Measurements from ENCODE around the gene TRAF5.
"Not testable (repeated sequence)": the region's sequence is repeated elsewhere in the genome, so short reads cannot be mapped to it uniquely, and the experiment has no call there.

The TRAF5 gene

GRCh38 chr1:211343607-211344006 lies 17.0 kb downstream of the TRAF5 start:
- in situ Hi-C loops (cut with MboI; ENCODE audit: low sequenced_read_pairs): no loop called here

DNA sequence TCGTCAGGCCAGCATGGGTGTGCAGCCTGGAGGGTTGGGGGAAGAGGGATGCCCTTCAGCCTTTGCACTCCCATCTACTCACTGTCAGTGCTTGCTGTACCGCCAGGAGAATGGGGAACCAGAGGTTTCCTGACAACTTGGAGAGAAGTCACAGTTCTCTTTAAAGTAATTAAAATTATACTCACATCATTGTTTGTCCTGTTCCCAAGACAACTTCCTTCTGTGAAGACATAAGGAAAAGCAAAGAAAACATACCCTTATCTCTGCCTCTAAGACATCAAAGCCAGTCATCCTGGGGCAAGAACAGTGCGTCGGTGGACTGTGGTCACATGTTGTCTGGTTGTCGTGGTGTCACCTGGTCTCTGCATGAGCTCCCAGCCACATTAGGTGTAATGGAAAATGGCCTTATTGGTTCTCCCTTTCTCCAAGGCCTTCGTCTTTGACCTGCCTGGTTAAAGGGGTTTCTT lies 17.6 kb downstream of the TRAF5 start:
- in situ Hi-C loops (cut with MboI; ENCODE audit: low sequenced_read_pairs): no loop called here

DNA sequence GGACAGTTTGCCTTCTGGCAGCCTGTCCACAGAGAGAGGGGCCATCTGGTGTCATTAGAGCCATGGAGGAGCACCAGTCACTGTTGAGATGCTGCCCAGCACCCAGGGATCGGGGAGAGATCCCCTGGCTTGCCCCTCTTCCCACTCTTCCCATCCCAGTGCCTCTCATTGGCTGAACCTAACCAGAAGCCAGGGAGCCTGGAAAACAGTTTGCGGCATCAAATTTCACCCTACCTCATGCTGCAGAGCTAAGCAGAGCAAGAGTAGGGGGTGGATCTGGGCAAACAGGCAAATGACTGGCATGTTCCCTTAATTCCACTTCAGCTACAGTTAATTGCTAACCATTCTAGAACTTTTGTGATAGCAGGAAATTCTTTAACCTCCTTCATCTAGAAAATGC lies 19.1 kb downstream of the TRAF5 start:
- in situ Hi-C loops (cut with MboI; ENCODE audit: low sequenced_read_pairs): no loop called here

- in situ Hi-C loops (cut with MboI; ENCODE audit: low sequenced_read_pairs): no loop called here
These were observed 20.6 kb downstream of the TRAF5 start for GRCh38 chr1:211347077-211347844.

DNA sequence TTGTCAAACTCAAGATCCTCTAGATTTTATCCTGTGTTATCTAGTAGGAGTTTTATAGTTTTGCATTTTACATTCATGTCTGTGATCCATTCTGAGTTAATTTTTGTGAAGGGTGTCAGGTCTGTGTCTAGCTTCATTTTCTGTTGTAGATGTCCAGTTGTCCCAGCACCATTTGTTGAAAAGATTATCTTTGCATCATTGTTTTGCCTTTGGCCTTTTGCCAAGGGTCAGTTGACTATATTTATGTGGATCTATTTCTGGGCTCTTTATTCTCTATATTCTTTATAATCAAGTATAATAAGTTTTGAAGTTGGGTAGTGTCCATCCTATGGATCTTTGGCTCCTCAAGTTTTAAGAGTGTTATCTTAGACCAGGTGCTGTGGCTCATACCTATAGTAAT lies 21.9 kb downstream of the TRAF5 start:
- in situ Hi-C loops (cut with MboI; ENCODE audit: low sequenced_read_pairs): no loop called here

DNA sequence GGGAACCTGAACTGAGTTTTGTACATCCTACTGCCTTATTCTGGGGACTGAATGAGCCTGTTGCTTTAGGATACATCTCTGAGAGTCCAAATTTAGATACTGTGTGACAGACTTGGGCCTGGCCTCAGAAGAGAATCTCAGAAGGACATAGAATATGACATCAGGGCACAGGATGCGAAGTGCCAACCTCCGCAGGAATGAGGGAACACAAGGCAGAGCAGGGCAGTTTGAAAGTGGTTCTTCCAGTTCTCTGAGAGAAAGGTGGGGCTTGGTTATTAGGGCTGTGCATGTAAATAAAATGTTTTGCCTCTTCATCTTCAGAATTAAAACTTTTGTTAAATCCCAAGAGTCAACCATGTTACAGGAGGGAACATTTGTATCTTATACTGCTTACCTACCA lies 23.1 kb downstream of the TRAF5 start:
- in situ Hi-C loops (cut with MboI; ENCODE audit: low sequenced_read_pairs): no loop called here

- in situ Hi-C loops (cut with MboI; ENCODE audit: low sequenced_read_pairs): not testable (repeated sequence)
These were observed 25.4 kb downstream of the TRAF5 start for GRCh38 chr1:211352055-211352454.

GRCh38 chr1:211352465-211352864 lies 25.8 kb downstream of the TRAF5 start:
- in situ Hi-C loops (cut with MboI; ENCODE audit: low sequenced_read_pairs): no loop called here

- in situ Hi-C loops (cut with MboI; ENCODE audit: low sequenced_read_pairs): no loop called here
These were observed 26.4 kb downstream of the TRAF5 start for GRCh38 chr1:211352985-211353515.

GRCh38 chr1:211353562-211354212 lies 27.1 kb downstream of the TRAF5 start:
- in situ Hi-C loops (cut with MboI; ENCODE audit: low sequenced_read_pairs): no loop called here

DNA sequence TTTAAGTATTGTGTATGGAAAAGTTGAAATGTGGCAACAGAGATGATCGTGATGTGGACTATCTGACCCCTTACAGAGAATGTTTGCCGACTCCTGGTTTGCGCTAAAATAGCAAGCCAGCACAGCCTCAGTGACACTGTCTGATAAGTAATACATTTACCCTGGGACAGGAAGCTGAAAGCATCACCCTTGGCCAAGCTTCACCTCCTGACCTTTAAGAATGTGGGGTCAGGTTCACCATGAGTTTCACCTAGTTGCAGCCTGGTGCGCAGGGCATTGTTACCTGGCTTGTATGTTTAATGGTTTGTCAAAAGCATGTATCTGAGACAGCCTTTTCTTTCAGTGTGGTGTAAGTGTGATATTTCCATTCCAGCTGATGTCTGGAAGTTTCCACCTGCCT lies 29.2 kb downstream of the TRAF5 start:
- in situ Hi-C loops (cut with MboI; ENCODE audit: low sequenced_read_pairs): no loop called here

DNA sequence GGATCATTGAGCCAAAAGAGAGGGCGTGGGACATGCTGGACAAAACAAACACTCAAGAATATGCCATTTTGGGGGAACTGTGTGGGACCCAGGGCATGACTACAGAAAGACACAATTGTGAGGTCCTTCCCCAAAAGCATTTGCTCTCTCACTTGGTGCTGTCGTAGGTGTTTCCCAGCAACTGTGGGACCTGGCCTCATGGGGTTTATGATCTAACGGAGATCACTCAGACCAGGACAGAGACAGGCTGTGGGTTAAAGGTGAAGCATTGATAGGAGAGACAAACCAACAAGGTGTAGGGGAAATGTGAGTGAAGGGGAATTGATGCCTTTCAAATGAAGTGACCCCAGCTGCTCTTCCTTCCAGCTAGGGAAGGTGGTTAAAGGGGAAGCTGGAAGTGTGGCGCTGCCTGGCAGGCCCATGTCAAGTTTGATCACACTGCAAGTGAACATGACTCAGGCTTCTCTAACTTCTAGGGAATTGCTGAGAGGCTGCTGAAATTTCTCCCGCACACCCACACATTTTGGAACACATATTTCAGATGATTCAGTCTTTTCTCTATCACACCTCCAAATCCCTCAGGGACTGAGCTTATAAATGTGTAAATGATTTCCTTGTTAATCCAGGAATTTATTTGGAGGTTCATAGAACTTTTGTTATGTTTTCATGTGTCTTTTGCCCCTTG lies 30.2 kb downstream of the TRAF5 start:
- in situ Hi-C loops (cut with MboI; ENCODE audit: low sequenced_read_pairs): no loop called here

- in situ Hi-C loops (cut with MboI; ENCODE audit: low sequenced_read_pairs): no loop called here
These were observed 32.1 kb downstream of the TRAF5 start for GRCh38 chr1:211358685-211359084.

DNA sequence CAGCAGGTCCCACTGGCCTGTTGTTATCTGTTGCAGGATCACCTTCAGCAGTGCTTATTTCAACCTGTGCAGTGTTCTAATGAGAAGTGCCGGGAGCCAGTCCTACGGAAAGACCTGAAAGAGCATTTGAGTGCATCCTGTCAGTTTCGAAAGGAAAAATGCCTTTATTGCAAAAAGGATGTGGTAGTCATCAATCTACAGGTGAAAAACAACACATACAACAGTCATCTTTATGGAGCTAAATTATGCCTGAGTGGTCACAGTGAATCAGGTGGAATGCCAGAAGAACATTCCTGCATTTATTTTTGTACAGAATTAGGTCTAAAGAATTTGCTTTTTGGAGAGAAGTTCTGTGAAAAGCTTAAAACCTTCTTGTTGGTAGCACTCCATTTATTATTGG lies 33.2 kb downstream of the TRAF5 start:
- in situ Hi-C loops (cut with MboI; ENCODE audit: low sequenced_read_pairs): no loop called here

DNA sequence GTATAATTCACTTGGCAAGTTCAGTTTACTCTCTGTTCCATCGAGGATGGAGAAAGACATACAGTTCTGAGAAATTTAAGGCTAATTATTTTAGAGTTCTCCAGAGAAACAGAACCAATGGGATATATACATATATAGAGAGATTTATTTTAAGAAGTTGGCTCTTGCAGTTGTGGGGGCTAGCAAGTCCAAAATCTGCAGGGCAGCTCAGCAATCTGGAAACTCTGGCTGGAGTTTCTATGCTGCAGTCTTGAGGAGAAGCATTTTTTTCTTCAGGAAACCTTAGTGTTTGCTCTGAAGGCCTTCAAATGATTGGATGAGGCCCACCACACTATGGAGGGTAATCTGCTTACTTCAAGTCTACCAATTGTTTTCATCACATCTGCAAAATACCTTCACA lies 34.6 kb downstream of the TRAF5 start:
- in situ Hi-C loops (cut with MboI; ENCODE audit: low sequenced_read_pairs): no loop called here

DNA sequence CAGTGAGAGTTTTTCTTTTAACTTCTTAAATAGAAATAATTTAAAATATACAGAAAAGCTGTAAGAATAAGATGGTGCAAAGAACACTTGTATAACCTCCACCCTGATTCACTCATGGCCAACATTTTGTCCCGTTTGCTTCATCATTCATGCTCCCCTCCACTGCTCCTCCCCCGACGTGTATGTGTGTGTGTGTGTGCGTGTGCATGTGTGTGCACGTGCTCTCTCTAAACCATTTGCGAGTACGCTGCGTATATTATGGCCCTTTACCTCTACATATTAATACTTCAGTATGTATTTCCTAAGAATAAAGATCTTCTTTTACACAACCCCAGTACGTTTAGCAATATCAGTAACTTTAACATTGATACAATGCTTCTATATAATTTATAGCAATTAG lies 43.0 kb downstream of the TRAF5 start:
- in situ Hi-C loops (cut with MboI; ENCODE audit: low sequenced_read_pairs): no loop called here

- in situ Hi-C loops (cut with MboI; ENCODE audit: low sequenced_read_pairs): no loop called here
These were observed 44.0 kb downstream of the TRAF5 start for GRCh38 chr1:211370669-211371068.

DNA sequence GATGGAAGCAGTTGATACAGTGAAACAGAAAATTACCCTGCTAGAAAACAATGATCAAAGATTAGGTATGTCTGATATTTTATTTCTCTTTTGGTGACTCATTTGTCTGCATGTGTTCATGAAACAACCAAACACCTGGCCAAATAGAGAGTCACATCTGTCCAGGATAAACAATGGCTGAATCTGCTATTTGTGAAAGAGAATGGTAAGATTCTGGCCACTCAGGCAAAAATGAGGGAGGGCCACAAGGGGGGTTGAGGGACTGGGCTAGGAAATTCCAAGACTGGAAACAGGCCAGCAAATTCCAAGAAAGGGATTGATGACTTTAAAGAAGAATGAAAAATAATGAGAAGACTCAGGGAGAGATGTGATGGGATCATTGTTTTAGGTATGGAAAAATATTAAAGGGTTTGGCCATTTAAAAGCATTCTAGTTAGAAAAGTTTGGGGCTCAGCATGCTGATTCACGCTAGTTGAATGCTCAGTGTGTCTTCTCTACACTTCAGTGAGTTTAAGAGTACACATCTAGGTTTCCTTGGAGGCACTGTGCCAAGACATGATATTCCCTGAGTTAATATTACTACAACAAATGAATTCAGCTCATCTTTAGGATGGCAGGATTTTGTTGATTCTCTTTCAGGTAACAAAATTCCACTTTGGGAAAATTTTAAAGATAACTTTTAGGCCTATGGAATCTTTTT lies 44.9 kb downstream of the TRAF5 start:
- in situ Hi-C loops (cut with MboI; ENCODE audit: low sequenced_read_pairs): no loop called here

GRCh38 chr1:211372463-211372862 lies 45.8 kb downstream of the TRAF5 start:
- in situ Hi-C loops (cut with MboI; ENCODE audit: low sequenced_read_pairs): no loop called here

DNA sequence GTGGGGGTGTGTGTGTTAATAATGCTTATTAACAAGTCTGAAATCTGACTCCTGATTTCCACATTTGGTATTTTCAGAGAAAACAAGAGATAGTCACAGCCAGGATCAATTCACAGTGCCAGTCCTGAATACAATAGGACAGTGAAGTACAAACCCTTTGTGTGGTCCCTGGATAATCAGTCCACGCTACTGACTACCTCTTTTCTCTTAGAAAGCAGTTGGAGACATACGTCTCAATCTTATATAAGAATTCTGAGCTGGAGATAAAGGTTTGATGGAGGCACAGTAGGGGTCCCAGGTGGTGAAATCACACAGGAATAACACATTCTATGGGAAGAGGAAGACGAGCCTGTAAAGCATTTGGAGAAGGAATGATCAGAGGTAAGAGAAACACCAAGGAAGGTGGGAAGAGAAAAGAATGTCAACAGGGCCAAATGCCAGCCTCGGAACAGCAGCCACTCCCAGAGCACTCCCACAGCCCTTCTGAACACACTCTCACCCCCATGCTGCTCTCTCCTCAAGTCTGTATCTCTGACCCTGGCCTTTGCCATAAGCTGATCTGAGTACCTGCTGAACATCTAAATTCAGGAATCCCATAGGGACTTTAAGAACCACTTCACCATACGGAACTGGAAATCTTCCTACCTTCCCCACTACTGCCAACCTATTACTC lies 48.6 kb downstream of the TRAF5 start:
- in situ Hi-C loops (cut with MboI; ENCODE audit: low sequenced_read_pairs): no loop called here

DNA sequence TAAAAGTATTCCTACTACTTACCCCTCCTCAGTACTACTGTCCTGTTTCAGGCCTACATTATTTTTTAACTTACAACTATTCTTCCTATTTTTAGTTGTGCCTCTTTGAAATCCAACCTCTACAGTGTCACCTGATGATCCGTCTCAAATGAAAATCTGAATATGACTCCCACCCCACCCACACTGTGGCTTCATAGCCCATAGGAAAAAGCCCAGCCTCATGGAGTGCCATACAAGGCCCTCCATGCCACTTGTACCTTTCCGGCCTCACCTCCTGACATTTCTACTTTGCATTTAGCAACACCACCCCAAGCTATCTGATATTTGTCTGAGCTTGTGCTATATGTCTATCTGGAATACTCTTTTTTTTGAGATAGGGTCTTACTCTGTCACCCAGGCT lies 49.3 kb downstream of the TRAF5 start:
- in situ Hi-C loops (cut with MboI; ENCODE audit: low sequenced_read_pairs): no loop called here

Data from HL-60/S4 (cell line).